DND-41 (cell line): ENCODE data around the gene ABCA3.

Experiments
- ATAC-seq: fragments of 200-7000 bp; cut with Tn5 transposase; 3 replicates; pipeline ENCODE4 v1.9.1; 2021; ENCODE audit warnings: low read depth; ENCODE audit not compliant: insufficient read depth
- DNase-seq: peaks from one replicate; pipeline ENCODE4 v3.0.0-alpha.2; 2020
- H2AFZ ChIP-seq: 2 replicates; pipeline ENCODE4 v1.6.0; 2012; ENCODE audit warnings: low read depth, low read length
- H3K27ac ChIP-seq: 2 replicates; pipeline ENCODE4 v1.5.1; 2012; ENCODE audit warnings: low read length, inconsistent platforms
- H3K27me3 ChIP-seq: fragments of 200-600 bp; sonication (generic); 2 replicates; pipeline ENCODE4 v1.6.0; 2012; ENCODE audit warnings: low read length, mild to moderate bottlenecking, inconsistent platforms; ENCODE audit not compliant: insufficient read depth, poor library complexity
- H3K36me3 ChIP-seq: 2 replicates; pipeline ENCODE4 v1.5.1; 2012; ENCODE audit warnings: low read length, inconsistent platforms; ENCODE audit not compliant: insufficient read depth
- H3K4me1 ChIP-seq: 2 replicates; pipeline ENCODE4 v1.5.1; 2012; ENCODE audit warnings: mild to moderate bottlenecking, low read length; ENCODE audit not compliant: insufficient read depth
- H3K4me2 ChIP-seq: 2 replicates; pipeline ENCODE4 v1.6.0; 2012; ENCODE audit warnings: mild to moderate bottlenecking, moderate library complexity, low read length, inconsistent platforms; ENCODE audit not compliant: insufficient read depth
- H3K4me3 ChIP-seq, 2 experiments: fragments of 200-600 bp in 1 of 2; shearing (Covaris generic) in 1 of 2; 2 replicates each; pipeline ENCODE4 v1.5.1; 2012 to 2016; ENCODE audit warnings: inconsistent platforms in 2 of 2, low read length in 2 of 2, mild to moderate bottlenecking in 2 of 2, low read depth in 1 of 2, moderate library complexity in 1 of 2
- H3K79me2 ChIP-seq: 2 replicates; pipeline ENCODE4 v1.6.0; 2012; ENCODE audit warnings: low read length, inconsistent platforms; ENCODE audit not compliant: insufficient read depth
- H3K9ac ChIP-seq: 2 replicates; pipeline ENCODE4 v1.6.0; 2012; ENCODE audit warnings: low read depth, mild to moderate bottlenecking, inconsistent platforms, low read length, moderate library complexity
- H3K9me3 ChIP-seq: 2 replicates; pipeline ENCODE4 v1.5.1; 2012; ENCODE audit warnings: low read length, moderate library complexity, mild to moderate bottlenecking, inconsistent platforms; ENCODE audit not compliant: insufficient read depth, severe bottlenecking
- H4K20me1 ChIP-seq: 2 replicates; pipeline ENCODE4 v1.6.0; 2012; ENCODE audit warnings: low read length; ENCODE audit not compliant: insufficient read depth
- CTCF ChIP-seq: IDR thresholded peaks from 2 replicates; pipeline ENCODE4 v1.5.1; 2012; ENCODE audit warnings: borderline replicate concordance, low read length, moderate library complexity, mild to moderate bottlenecking; ENCODE audit not compliant: poor library complexity, severe bottlenecking; ENCODE audit errors: extremely low read depth
- EZH2 ChIP-seq: IDR thresholded peaks from 3 replicates; pipeline ENCODE4 v1.6.1; 2012; ENCODE audit warnings: borderline replicate concordance, low read depth, mild to moderate bottlenecking, moderate library complexity, low read length, inconsistent platforms; ENCODE audit not compliant: severe bottlenecking

ABCA3 gene

GRCh38 chr16:2323701-2324100 lies 16.8 kb downstream of the ABCA3 start:
- Histone ChIP-seq H3K36me3 (no peaks in the 10 kb centered on the region), H3K4me1 (no peaks in the 10 kb centered on the region), H3K79me2 (no peaks in the 10 kb centered on the region), H3K4me2 (no peak overlapping the region), H3K9ac (no peak overlapping the region), H3K9me3 (no peaks in the 10 kb centered on the region), H3K27me3 (no peaks in the 10 kb centered on the region), H3K4me3 (no peak overlapping the region), H3K27ac (no peak overlapping the region), H2AFZ (no peak overlapping the region), H4K20me1 (no peaks in the 10 kb centered on the region)
- TF ChIP-seq CTCF (no peak), EZH2 (no peak)
- DNase-seq: no peak
- ATAC-seq: no peak

- DNase-seq: no peak
- Histone ChIP-seq H3K9me3 (no peaks in the 10 kb centered on the region), H3K4me3 (no peak overlapping the region), H3K4me2 (no peak overlapping the region), H3K4me1 (no peaks in the 10 kb centered on the region), H3K27me3 (no peaks in the 10 kb centered on the region), H3K27ac (no peak overlapping the region), H3K9ac (no peak overlapping the region), H2AFZ (no peak overlapping the region), H3K36me3 (no peaks in the 10 kb centered on the region), H3K79me2 (no peaks in the 10 kb centered on the region), H4K20me1 (no peaks in the 10 kb centered on the region)
- TF ChIP-seq EZH2: no peak
- no peak for TF ChIP-seq CTCF
- no peak for ATAC-seq
Measured at GRCh38 chr16:2319606-2320005, 20.9 kb downstream of the ABCA3 start.

GRCh38 chr16:2317231-2318020 lies 23.1 kb downstream of the ABCA3 start:
- H3K4me2 ChIP-seq: no peak overlapping the region
- no peak overlapping the region for H2AFZ ChIP-seq
- H3K4me3 ChIP-seq: no peak overlapping the region
- no peak for DNase-seq
- no peak overlapping the region for H3K27ac ChIP-seq
- no peaks in the 10 kb centered on the region for H3K27me3 ChIP-seq
- H3K9ac ChIP-seq: no peak overlapping the region
- H3K36me3 ChIP-seq: no peaks in the 10 kb centered on the region
- TF ChIP-seq EZH2 (no peak), CTCF (no peak)
- no peaks in the 10 kb centered on the region for H4K20me1 ChIP-seq
- no peaks in the 10 kb centered on the region for H3K9me3 ChIP-seq
- no peak for ATAC-seq
- no peaks in the 10 kb centered on the region for H3K4me1 ChIP-seq
- H3K79me2 ChIP-seq: no peaks in the 10 kb centered on the region
